GM23338 (cell line): ENCODE data around the gene PPP1R9A. TPM values are rescaled to one million over a fixed set of nuclear protein-coding genes. Genes with fewer than 3 reads are reported as not detected.
A peak's percentile ranks its signal among the peaks of the same experiment; 100 is the strongest.

Source experiments
- ATAC-seq: fragments of 200-7000 bp; cut with Tn5 transposase; 3 replicates; pipeline ENCODE4 v1.9.1; 2020
- DNase-seq: peaks from one replicate; pipeline ENCODE4 v3.0.0-alpha.2; 2015; ENCODE audit warnings: low spot score
- H2AFZ ChIP-seq: fragments of 200-600 bp; sonication (generic); 2 replicates; pipeline ENCODE4 v1.8.0; 2016; ENCODE audit warnings: antibody characterized with exemption, mild to moderate bottlenecking, moderate library complexity
- H3F3A ChIP-seq: fragments of 200-600 bp; sonication (generic); replicated peaks from 2 replicates; pipeline ENCODE4 v1.8.0; 2017; ENCODE audit warnings: antibody characterized with exemption, mixed run types, low read depth
- H3K27ac ChIP-seq: fragments of 200-600 bp; sonication (generic); 2 replicates; pipeline ENCODE4 v1.6.1; 2016; ENCODE audit warnings: low read depth
- H3K27me3 ChIP-seq: fragments of 200-600 bp; sonication (generic); 2 replicates; pipeline ENCODE4 v1.8.0; 2016; ENCODE audit warnings: mild to moderate bottlenecking, mixed run types, moderate library complexity; ENCODE audit not compliant: insufficient read depth
- H3K36me3 ChIP-seq: fragments of 200-600 bp; sonication (generic); 2 replicates; pipeline ENCODE4 v1.8.0; 2016; ENCODE audit warnings: mild to moderate bottlenecking; ENCODE audit not compliant: insufficient read depth
- H3K4me1 ChIP-seq: fragments of 200-600 bp; sonication (generic); 2 replicates; pipeline ENCODE4 v1.8.0; 2016; ENCODE audit warnings: mild to moderate bottlenecking, moderate library complexity; ENCODE audit not compliant: insufficient read depth
- H3K4me2 ChIP-seq: fragments of 200-600 bp; sonication (generic); 2 replicates; pipeline ENCODE4 v1.7.1; 2017; ENCODE audit warnings: mixed run types
- H3K4me3 ChIP-seq: fragments of 200-600 bp; sonication (generic); 2 replicates; pipeline ENCODE4 v1.6.1; 2016; ENCODE audit warnings: mixed run types
- H3K79me2 ChIP-seq: fragments of 200-600 bp; sonication (generic); replicated peaks from 2 replicates; pipeline ENCODE4 v1.8.0; 2017; ENCODE audit warnings: mild to moderate bottlenecking; ENCODE audit not compliant: insufficient read depth
- H3K9me2 ChIP-seq: fragments of 200-600 bp; sonication (generic); 2 replicates; pipeline ENCODE4 v1.8.0; 2017; ENCODE audit not compliant: insufficient read depth
- H4K20me1 ChIP-seq: fragments of 200-600 bp; sonication (generic); replicated peaks from 2 replicates; pipeline ENCODE4 v1.8.0; 2017; ENCODE audit warnings: mild to moderate bottlenecking; ENCODE audit not compliant: insufficient read depth
- H3K27ac Mint-ChIP-seq: 2 replicates; pipeline ENCODE4 v1.8.0; 2020; ENCODE audit warnings: inconsistent platforms, mild to moderate bottlenecking, moderate library complexity, mixed read lengths
- H3K27me3 Mint-ChIP-seq: 3 replicates; pipeline ENCODE4 v1.8.0; 2022; ENCODE audit warnings: low read depth, mild to moderate bottlenecking, moderate library complexity, mixed read lengths, inconsistent platforms; ENCODE audit not compliant: insufficient read depth, poor library complexity
- H3K36me3 Mint-ChIP-seq: 3 replicates; pipeline ENCODE4 v1.8.0; 2021; ENCODE audit warnings: low read depth, mild to moderate bottlenecking, inconsistent platforms, moderate library complexity, mixed read lengths
- H3K4me1 Mint-ChIP-seq: 3 replicates; pipeline ENCODE4 v1.8.0; 2020; ENCODE audit warnings: mild to moderate bottlenecking, inconsistent platforms, mixed read lengths
- H3K4me3 Mint-ChIP-seq: 3 replicates; pipeline ENCODE4 v1.8.0; 2021; ENCODE audit warnings: moderate library complexity, mild to moderate bottlenecking, inconsistent platforms, mixed read lengths
- H3K9me3 Mint-ChIP-seq: 3 replicates; pipeline ENCODE4 v1.8.0; 2020; ENCODE audit warnings: moderate library complexity, mild to moderate bottlenecking, inconsistent platforms, mixed read lengths
- CREB1 ChIP-seq: fragments of 250-450 bp; sonication (Bioruptor Pico); IDR thresholded peaks from 2 replicates; pipeline ENCODE4 v1.5.0; 2020; ENCODE audit warnings: low read depth, mild to moderate bottlenecking, moderate library complexity
- EZH2 ChIP-seq: fragments of 200-600 bp; sonication (generic); IDR thresholded peaks from one replicate; pipeline ENCODE4 v1.8.0; 2017; ENCODE audit warnings: antibody characterized with exemption, mild to moderate bottlenecking, low read depth; ENCODE audit not compliant: unreplicated experiment
- EZH2phosphoT487 ChIP-seq: fragments of 200-600 bp; sonication (generic); IDR thresholded peaks from one replicate; pipeline ENCODE4 v1.8.1; 2018; ENCODE audit warnings: antibody characterized with exemption; ENCODE audit not compliant: unreplicated experiment
- JUNB ChIP-seq: IDR thresholded peaks from one replicate; pipeline ENCODE4 v1.6.1; 2016; ENCODE audit warnings: antibody characterized with exemption; ENCODE audit not compliant: unreplicated experiment
- NANOG ChIP-seq: IDR thresholded peaks from 2 replicates; pipeline ENCODE4 v1.6.1; 2016; ENCODE audit warnings: antibody characterized with exemption, borderline replicate concordance
- POLR2AphosphoS5 ChIP-seq: IDR thresholded peaks from 2 replicates; pipeline ENCODE4 v1.6.1; 2016; ENCODE audit warnings: antibody characterized with exemption, low read depth
- STAT1 ChIP-seq: IDR thresholded peaks from one replicate; pipeline ENCODE4 v1.6.1; 2016; ENCODE audit warnings: antibody characterized with exemption; ENCODE audit not compliant: unreplicated experiment
- ZNF114 ChIP-seq: fragments of 250-450 bp; sonication (Bioruptor Pico); IDR thresholded peaks from 2 replicates; pipeline ENCODE4 v1.5.0; 2020; ENCODE audit warnings: mild to moderate bottlenecking, moderate library complexity
- ZNF331 ChIP-seq: fragments of 250-450 bp; sonication (Bioruptor Pico); IDR thresholded peaks from 2 replicates; pipeline ENCODE4 v1.5.0; 2020; ENCODE audit warnings: low read depth, mild to moderate bottlenecking, moderate library complexity
- polyA plus RNA-seq: library from polyadenylated mRNA; unstranded; fragments of >200 nt; fragmentation: Nextera tagmentation; extraction: Ambion mirVana; gene quantifications from 2 replicates; pipeline ENCODE4 v1.2.1, GENCODE V29; 2016
- total RNA-seq: library from RNA; depleted of rRNA; stranded (reverse); fragments of >200 nt; shearing (Covaris generic); gene quantifications from 2 replicates; pipeline ENCODE4 v1.2.3, GENCODE V29; 2014
- TF ChIP-seq, protein P1 (sequence below): IDR thresholded peaks from 2 replicates; pipeline ENCODE4 v1.6.1; 2016; ENCODE audit warnings: antibody characterized with exemption
- TF ChIP-seq, protein P2 (sequence below): fragments of 250-450 bp; sonication (Bioruptor Pico); IDR thresholded peaks from 2 replicates; pipeline ENCODE4 v1.5.0; 2020; ENCODE audit warnings: mild to moderate bottlenecking, moderate library complexity
- TF ChIP-seq, protein P3 (sequence below): IDR thresholded peaks from one replicate; pipeline ENCODE4 v1.6.1; 2018; ENCODE audit warnings: antibody characterized with exemption; ENCODE audit not compliant: unreplicated experiment
- TF ChIP-seq, protein P4 (sequence below), 2 experiments: fragments of 200-600 bp in 1 of 2; sonication (generic) in 1 of 2; conservative IDR thresholded peaks; 2 replicates each; pipeline versions ENCODE4 v1.5.1 to v1.6.1; 2016 to 2017; ENCODE audit warnings: antibody characterized with exemption in 2 of 2, low read depth in 2 of 2, mild to moderate bottlenecking in 2 of 2, moderate library complexity in 1 of 2

PPP1R9A gene
- total and polyA plus RNA-seq, 2 experiments from 2014 or later, result 10.6 to 31.8 TPM

DNA sequence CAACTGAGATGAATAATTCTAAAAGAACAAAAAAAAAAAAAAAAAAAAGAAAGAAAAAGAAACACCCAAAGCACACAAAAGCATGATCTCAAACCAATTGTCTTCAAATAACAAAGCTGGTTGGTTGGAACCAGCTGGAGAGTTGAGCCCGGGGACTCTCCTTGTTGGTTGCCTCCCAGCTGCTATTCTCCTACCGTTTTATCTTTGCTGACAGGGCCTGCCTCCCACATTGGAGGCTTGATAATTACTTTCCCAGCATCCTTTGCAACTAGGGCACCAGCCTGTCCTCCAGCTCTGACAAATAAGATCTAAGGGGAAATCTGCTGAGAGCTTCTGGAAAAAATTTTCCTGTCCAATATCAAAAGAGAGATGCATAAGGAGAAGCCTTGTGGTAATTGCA is 410.2 kb downstream of the PPP1R9A start:
- Mint-ChIP-seq H3K4me3 (no peak overlapping the region), H3K27me3 (peaks cover 1% of the 10 kb centered on the region), H3K36me3 (no peaks in the 10 kb centered on the region), H3K9me3 (no peaks in the 10 kb centered on the region), H3K27ac (no peak overlapping the region), H3K4me1 (peaks cover 2% of the 10 kb centered on the region; the same call in 2 of the 3 replicates)
- Histone ChIP-seq H3K4me3 (no peak overlapping the region), H3K36me3 (no peaks in the 10 kb centered on the region), H3F3A (no peaks in the 10 kb centered on the region), H3K27me3 (no peaks in the 10 kb centered on the region), H3K4me1 (no peaks in the 10 kb centered on the region), H4K20me1 (no peaks in the 10 kb centered on the region), H3K4me2 (no peak overlapping the region), H3K27ac (no peak overlapping the region), H3K9me2 (peaks cover 4% of the 10 kb centered on the region; the same call in 1 of the 2 replicates), H2AFZ (no peak overlapping the region), H3K79me2 (no peaks in the 10 kb centered on the region)
- DNase-seq, result peak; percentile 10
- TF ChIP-seq, protein P1, sequence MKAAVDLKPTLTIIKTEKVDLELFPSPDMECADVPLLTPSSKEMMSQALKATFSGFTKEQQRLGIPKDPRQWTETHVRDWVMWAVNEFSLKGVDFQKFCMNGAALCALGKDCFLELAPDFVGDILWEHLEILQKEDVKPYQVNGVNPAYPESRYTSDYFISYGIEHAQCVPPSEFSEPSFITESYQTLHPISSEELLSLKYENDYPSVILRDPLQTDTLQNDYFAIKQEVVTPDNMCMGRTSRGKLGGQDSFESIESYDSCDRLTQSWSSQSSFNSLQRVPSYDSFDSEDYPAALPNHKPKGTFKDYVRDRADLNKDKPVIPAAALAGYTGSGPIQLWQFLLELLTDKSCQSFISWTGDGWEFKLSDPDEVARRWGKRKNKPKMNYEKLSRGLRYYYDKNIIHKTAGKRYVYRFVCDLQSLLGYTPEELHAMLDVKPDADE, result no peak
- TF ChIP-seq, protein P2, sequence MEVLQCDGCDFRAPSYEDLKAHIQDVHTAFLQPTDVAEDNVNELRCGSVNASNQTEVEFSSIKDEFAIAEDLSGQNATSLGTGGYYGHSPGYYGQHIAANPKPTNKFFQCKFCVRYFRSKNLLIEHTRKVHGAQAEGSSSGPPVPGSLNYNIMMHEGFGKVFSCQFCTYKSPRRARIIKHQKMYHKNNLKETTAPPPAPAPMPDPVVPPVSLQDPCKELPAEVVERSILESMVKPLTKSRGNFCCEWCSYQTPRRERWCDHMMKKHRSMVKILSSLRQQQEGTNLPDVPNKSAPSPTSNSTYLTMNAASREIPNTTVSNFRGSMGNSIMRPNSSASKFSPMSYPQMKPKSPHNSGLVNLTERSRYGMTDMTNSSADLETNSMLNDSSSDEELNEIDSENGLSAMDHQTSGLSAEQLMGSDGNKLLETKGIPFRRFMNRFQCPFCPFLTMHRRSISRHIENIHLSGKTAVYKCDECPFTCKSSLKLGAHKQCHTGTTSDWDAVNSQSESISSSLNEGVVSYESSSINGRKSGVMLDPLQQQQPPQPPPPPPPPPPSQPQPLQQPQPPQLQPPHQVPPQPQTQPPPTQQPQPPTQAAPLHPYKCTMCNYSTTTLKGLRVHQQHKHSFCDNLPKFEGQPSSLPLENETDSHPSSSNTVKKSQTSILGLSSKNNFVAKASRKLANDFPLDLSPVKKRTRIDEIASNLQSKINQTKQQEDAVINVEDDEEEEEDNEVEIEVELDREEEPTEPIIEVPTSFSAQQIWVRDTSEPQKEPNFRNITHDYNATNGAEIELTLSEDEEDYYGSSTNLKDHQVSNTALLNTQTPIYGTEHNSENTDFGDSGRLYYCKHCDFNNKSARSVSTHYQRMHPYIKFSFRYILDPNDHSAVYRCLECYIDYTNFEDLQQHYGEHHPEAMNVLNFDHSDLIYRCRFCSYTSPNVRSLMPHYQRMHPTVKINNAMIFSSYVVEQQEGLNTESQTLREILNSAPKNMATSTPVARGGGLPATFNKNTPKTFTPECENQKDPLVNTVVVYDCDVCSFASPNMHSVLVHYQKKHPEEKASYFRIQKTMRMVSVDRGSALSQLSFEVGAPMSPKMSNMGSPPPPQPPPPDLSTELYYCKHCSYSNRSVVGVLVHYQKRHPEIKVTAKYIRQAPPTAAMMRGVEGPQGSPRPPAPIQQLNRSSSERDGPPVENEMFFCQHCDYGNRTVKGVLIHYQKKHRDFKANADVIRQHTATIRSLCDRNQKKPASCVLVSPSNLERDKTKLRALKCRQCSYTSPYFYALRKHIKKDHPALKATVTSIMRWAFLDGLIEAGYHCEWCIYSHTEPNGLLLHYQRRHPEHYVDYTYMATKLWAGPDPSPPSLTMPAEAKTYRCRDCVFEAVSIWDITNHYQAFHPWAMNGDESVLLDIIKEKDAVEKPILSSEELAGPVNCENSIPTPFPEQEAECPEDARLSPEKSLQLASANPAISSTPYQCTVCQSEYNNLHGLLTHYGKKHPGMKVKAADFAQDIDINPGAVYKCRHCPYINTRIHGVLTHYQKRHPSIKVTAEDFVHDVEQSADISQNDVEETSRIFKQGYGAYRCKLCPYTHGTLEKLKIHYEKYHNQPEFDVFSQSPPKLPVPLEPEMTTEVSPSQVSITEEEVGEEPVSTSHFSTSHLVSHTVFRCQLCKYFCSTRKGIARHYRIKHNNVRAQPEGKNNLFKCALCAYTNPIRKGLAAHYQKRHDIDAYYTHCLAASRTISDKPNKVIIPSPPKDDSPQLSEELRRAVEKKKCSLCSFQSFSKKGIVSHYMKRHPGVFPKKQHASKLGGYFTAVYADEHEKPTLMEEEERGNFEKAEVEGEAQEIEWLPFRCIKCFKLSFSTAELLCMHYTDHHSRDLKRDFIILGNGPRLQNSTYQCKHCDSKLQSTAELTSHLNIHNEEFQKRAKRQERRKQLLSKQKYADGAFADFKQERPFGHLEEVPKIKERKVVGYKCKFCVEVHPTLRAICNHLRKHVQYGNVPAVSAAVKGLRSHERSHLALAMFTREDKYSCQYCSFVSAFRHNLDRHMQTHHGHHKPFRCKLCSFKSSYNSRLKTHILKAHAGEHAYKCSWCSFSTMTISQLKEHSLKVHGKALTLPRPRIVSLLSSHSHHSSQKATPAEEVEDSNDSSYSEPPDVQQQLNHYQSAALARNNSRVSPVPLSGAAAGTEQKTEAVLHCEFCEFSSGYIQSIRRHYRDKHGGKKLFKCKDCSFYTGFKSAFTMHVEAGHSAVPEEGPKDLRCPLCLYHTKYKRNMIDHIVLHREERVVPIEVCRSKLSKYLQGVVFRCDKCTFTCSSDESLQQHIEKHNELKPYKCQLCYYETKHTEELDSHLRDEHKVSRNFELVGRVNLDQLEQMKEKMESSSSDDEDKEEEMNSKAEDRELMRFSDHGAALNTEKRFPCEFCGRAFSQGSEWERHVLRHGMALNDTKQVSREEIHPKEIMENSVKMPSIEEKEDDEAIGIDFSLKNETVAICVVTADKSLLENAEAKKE, result no peak
- TF ChIP-seq ZNF331 (CRISPR knock-in tag) (no peak), NANOG (no peak), STAT1 (no peak), JUNB (no peak), CREB1 (CRISPR knock-in tag) (no peak), POLR2AphosphoS5 (no peak), ZNF114 (CRISPR knock-in tag) (no peak), EZH2phosphoT487 (no peak), EZH2 (no peak)
- TF ChIP-seq, protein P3, sequence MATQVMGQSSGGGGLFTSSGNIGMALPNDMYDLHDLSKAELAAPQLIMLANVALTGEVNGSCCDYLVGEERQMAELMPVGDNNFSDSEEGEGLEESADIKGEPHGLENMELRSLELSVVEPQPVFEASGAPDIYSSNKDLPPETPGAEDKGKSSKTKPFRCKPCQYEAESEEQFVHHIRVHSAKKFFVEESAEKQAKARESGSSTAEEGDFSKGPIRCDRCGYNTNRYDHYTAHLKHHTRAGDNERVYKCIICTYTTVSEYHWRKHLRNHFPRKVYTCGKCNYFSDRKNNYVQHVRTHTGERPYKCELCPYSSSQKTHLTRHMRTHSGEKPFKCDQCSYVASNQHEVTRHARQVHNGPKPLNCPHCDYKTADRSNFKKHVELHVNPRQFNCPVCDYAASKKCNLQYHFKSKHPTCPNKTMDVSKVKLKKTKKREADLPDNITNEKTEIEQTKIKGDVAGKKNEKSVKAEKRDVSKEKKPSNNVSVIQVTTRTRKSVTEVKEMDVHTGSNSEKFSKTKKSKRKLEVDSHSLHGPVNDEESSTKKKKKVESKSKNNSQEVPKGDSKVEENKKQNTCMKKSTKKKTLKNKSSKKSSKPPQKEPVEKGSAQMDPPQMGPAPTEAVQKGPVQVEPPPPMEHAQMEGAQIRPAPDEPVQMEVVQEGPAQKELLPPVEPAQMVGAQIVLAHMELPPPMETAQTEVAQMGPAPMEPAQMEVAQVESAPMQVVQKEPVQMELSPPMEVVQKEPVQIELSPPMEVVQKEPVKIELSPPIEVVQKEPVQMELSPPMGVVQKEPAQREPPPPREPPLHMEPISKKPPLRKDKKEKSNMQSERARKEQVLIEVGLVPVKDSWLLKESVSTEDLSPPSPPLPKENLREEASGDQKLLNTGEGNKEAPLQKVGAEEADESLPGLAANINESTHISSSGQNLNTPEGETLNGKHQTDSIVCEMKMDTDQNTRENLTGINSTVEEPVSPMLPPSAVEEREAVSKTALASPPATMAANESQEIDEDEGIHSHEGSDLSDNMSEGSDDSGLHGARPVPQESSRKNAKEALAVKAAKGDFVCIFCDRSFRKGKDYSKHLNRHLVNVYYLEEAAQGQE, result no peak
- TF ChIP-seq, protein P4, sequence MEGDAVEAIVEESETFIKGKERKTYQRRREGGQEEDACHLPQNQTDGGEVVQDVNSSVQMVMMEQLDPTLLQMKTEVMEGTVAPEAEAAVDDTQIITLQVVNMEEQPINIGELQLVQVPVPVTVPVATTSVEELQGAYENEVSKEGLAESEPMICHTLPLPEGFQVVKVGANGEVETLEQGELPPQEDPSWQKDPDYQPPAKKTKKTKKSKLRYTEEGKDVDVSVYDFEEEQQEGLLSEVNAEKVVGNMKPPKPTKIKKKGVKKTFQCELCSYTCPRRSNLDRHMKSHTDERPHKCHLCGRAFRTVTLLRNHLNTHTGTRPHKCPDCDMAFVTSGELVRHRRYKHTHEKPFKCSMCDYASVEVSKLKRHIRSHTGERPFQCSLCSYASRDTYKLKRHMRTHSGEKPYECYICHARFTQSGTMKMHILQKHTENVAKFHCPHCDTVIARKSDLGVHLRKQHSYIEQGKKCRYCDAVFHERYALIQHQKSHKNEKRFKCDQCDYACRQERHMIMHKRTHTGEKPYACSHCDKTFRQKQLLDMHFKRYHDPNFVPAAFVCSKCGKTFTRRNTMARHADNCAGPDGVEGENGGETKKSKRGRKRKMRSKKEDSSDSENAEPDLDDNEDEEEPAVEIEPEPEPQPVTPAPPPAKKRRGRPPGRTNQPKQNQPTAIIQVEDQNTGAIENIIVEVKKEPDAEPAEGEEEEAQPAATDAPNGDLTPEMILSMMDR (conservative IDR thresholded peaks at IDR 0.05; ENCODE audit: low read depth in 2 of 2), result no peak
- ATAC-seq, result peak; percentile 29; the same call in 2 of the 3 replicates
